GM12891 (cell line): ENCODE results near the gene PTPRO.

Experiments used
- POLR2A ChIP-seq: IDR thresholded peaks from 2 replicates; pipeline ENCODE4 v1.6.1; 2011; ENCODE audit warnings: low read depth, low read length, control low read depth
- POLR2AphosphoS5 ChIP-seq: IDR thresholded peaks from 2 replicates; pipeline ENCODE4 v1.6.1; 2011; ENCODE audit warnings: low read depth, low read length, control low read depth
- POU2F2 ChIP-seq: IDR thresholded peaks from 2 replicates; pipeline ENCODE4 v1.6.1; 2011; ENCODE audit warnings: low read depth, mild to moderate bottlenecking, control low read depth, low read length, moderate library complexity
- SPI1 ChIP-seq: IDR thresholded peaks from 2 replicates; pipeline ENCODE4 v1.6.1; 2011; ENCODE audit warnings: low read depth, low read length, control low read depth
- TAF1 ChIP-seq: IDR thresholded peaks from 2 replicates; pipeline ENCODE4 v1.6.1; 2011; ENCODE audit warnings: low read depth, low read length, control low read depth

DNA sequence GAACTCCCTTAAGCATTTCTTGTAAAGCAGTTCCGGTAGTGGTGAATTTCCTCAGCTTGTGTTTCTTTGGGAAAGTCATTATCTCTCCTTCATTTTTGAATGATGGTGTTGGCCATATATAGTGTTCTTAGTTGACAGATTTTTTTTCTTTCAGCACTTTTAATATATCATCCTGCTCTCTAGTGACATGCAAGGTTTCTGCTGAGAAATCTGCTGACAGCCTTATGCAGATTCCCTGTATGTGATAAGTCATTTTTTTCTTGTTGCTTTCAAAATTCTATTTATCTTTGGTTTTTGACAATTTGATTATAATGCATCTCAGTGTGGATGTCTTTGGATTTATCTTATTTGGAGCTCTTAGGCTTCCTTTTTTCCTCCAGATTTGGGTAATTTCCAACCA is 135.7 kb downstream of the PTPRO start:
- TF ChIP-seq POLR2AphosphoS5 (no peak), TAF1 (no peak), POLR2A (no peak), SPI1 (no peak), POU2F2 (no peak)
